HCT116 (cell line): Measurements from ENCODE around the gene DDX54. TPM values are rescaled to one million over a fixed set of nuclear protein-coding genes. Genes with fewer than 3 reads are reported as not detected.
A peak's percentile ranks its signal among the peaks of the same experiment; 100 is the strongest.

Source experiments
- ATAC-seq: fragments of 200-7000 bp; cut with Tn5 transposase; 2 replicates; pipeline ENCODE4 v1.9.1; 2020; ENCODE audit warnings: mild to moderate bottlenecking, moderate library complexity
- BruUV-seq: library from RNA; stranded (reverse); fragments of 400-500 nt; replicated peaks from 2 replicates; lab custom pipeline; 2021; lab: Mats Ljungman, UMichigan
- CTCF ChIA-PET: fragments of 300-600 bp; sonication (Branson Sonifier 250); formaldehyde crosslinking; loops from one replicate; lab custom pipeline; 2021; ENCODE audit warnings: antibody characterized with exemption; lab: Charles Lee
- POLR2A ChIA-PET: fragments of 300-600, 350-600 bp; sonication (Branson Sonifier 250); formaldehyde crosslinking; loops from one replicate; lab custom pipeline; 2021; ENCODE audit warnings: antibody characterized with exemption; lab: Charles Lee
- RAD21 ChIA-PET, 2 experiments: fragments of 300-600 bp; sonication (Branson Sonifier 250); formaldehyde crosslinking; loops; one replicate each; lab custom pipeline; 2023; ENCODE audit warnings: low total read pairs in 2 of 2; ENCODE audit not compliant: uncharacterized antibody in 2 of 2, unreplicated experiment in 2 of 2, low non-redundant PET in 1 of 2; lab: Charles Lee
- DNase-seq: peaks from one replicate; pipeline ENCODE4 v3.0.0-alpha.2; 2010; ENCODE audit warnings: low read depth, low spot score
- H2AFZ ChIP-seq: fragments of 200-600 bp; shearing (Covaris generic), sonication (generic); 2 replicates; pipeline ENCODE4 v1.6.1; 2017; ENCODE audit warnings: low read depth, mixed run types, mixed read lengths, antibody characterized with exemption, low read length; ENCODE audit not compliant: poor library complexity, severe bottlenecking
- H3K27ac ChIP-seq: 2 replicates; pipeline ENCODE4 v1.5.1; 2012; ENCODE audit warnings: low read depth, low read length
- H3K27me3 ChIP-seq: fragments of 200-600 bp; sonication (generic); 2 replicates; pipeline ENCODE4 v1.6.1; 2016; ENCODE audit warnings: mixed run types, low read length, mixed read lengths; ENCODE audit not compliant: insufficient read depth
- H3K36me3 ChIP-seq, 2 experiments: fragments of 200-500 bp in 1 of 2; fragments of 200-600 bp in 1 of 2; sonication (Bioruptor generic) in 1 of 2; sonication (generic) in 1 of 2; 2 replicates each; pipeline versions ENCODE4 v1.5.1 to v1.6.1; 2014 to 2016; ENCODE audit warnings: low read length in 2 of 2, inconsistent platforms in 1 of 2, mixed read lengths in 1 of 2, mixed run types in 1 of 2; ENCODE audit not compliant: insufficient read depth in 2 of 2, control insufficient read depth in 1 of 2
- H3K4me1 ChIP-seq, 2 experiments: fragments of 200-600 bp in 1 of 2; sonication (generic) in 1 of 2; 2 replicates each; pipeline versions ENCODE4 v1.5.1 to v1.6.1; 2012 to 2017; ENCODE audit warnings: low read length in 2 of 2, inconsistent platforms in 1 of 2, mild to moderate bottlenecking in 1 of 2, mixed read lengths in 1 of 2, mixed run types in 1 of 2, moderate library complexity in 1 of 2; ENCODE audit not compliant: insufficient read depth in 2 of 2, control insufficient read depth in 1 of 2
- H3K4me2 ChIP-seq: fragments of 200-600 bp; sonication (generic); 2 replicates; pipeline ENCODE4 v1.6.1; 2017; ENCODE audit warnings: mixed run types, low read length, mixed read lengths
- H3K4me3 ChIP-seq, 2 experiments: fragments of 200-600 bp in 1 of 2; sonication (generic) in 1 of 2; replicated peaks in 1 of 2; 2 replicates each; pipeline ENCODE4 v1.5.1; 2011 to 2016; ENCODE audit warnings: low read length in 2 of 2, control low read depth in 1 of 2, low read depth in 1 of 2, mild to moderate bottlenecking in 1 of 2, mixed read lengths in 1 of 2, mixed run types in 1 of 2
- H3K79me2 ChIP-seq: fragments of 200-600 bp; sonication (generic); 2 replicates; pipeline ENCODE4 v1.6.1; 2017; ENCODE audit warnings: mild to moderate bottlenecking, mixed run types, low read length, moderate library complexity, mixed read lengths; ENCODE audit not compliant: insufficient read depth
- H3K9ac ChIP-seq: fragments of 200-600 bp; sonication (generic); 2 replicates; pipeline ENCODE4 v1.6.1; 2016; ENCODE audit warnings: low read length, mixed read lengths
- H3K9me2 ChIP-seq: fragments of 200-600 bp; sonication (generic), shearing (Covaris generic); 2 replicates; pipeline ENCODE4 v1.6.1; 2017; ENCODE audit warnings: mixed run types, mild to moderate bottlenecking, moderate library complexity; ENCODE audit not compliant: insufficient read depth
- H3K9me3 ChIP-seq, 2 experiments: fragments of 200-500 bp in 1 of 2; fragments of 200-600 bp in 1 of 2; sonication (Bioruptor generic) in 1 of 2; sonication (generic) in 1 of 2; 2 replicates each; pipeline ENCODE4 v1.6.1; 2014 to 2017; ENCODE audit warnings: low read length in 2 of 2, mixed read lengths in 2 of 2, inconsistent platforms in 1 of 2, low read depth in 1 of 2, mild to moderate bottlenecking in 1 of 2, mixed run types in 1 of 2, moderate library complexity in 1 of 2; ENCODE audit not compliant: control insufficient read depth in 1 of 2, insufficient read depth in 1 of 2
- H4K20me1 ChIP-seq: fragments of 200-600 bp; sonication (generic), shearing (Covaris generic); 2 replicates; pipeline ENCODE4 v1.6.1; 2017; ENCODE audit warnings: mixed run types, mild to moderate bottlenecking, moderate library complexity; ENCODE audit not compliant: insufficient read depth
- CEBPB ChIP-seq: IDR thresholded peaks from 2 replicates; pipeline ENCODE4 v1.6.1; 2012; ENCODE audit warnings: low read depth
- EZH2phosphoT487 ChIP-seq: fragments of 200-600 bp; IDR thresholded peaks from 2 replicates; pipeline ENCODE4 v1.6.1; 2018; ENCODE audit warnings: antibody characterized with exemption, borderline replicate concordance
- FOSL1 ChIP-seq: IDR thresholded peaks from 2 replicates; pipeline ENCODE4 v1.6.1; 2012; ENCODE audit warnings: low read depth
- JUND ChIP-seq: IDR thresholded peaks from 2 replicates; pipeline ENCODE4 v1.6.1; 2012
- SP1 ChIP-seq: IDR thresholded peaks from 2 replicates; pipeline ENCODE4 v1.6.1; 2012; ENCODE audit warnings: low read depth
- SRF ChIP-seq: IDR thresholded peaks from 2 replicates; pipeline ENCODE4 v1.6.1; 2012; ENCODE audit warnings: low read depth
- YY1 ChIP-seq: IDR thresholded peaks from 2 replicates; pipeline ENCODE4 v1.6.1; 2011; ENCODE audit warnings: low read length, low read depth, moderate library complexity, mild to moderate bottlenecking; ENCODE audit not compliant: insufficient replicate concordance; ENCODE audit errors: extremely low read depth
- ZFX ChIP-seq: fragments of 450-650 bp; IDR thresholded peaks from 2 replicates; pipeline ENCODE4 v1.6.1; 2017
- ZNF274 ChIP-seq: fragments of 200-500 bp; sonication (Bioruptor generic); IDR thresholded peaks from 2 replicates; pipeline ENCODE4 v1.6.1; 2014; ENCODE audit warnings: mild to moderate bottlenecking, low read depth, low read length, inconsistent platforms
- intact Hi-C: fragments of 100-400 bp; cut with micrococcal nuclease; formaldehyde crosslinking; loops from 2 replicates; pipeline ENCODE4 v1.10.0; 2022
- total RNA-seq: library from RNA; stranded (reverse); gene quantifications from one replicate; pipeline ENCODE4 v1.2.1, GENCODE V29; 2021; ENCODE audit not compliant: unreplicated experiment
- TF ChIP-seq, protein P1 (sequence below), 3 experiments: fragments of 200-600 bp in 1 of 3; sonication (generic) in 1 of 3; IDR thresholded peaks in 2 of 3; conservative IDR thresholded peaks in 1 of 3; 2 replicates each; pipeline ENCODE4 v1.5.1; 2012 to 2017; ENCODE audit warnings: low read depth in 2 of 3, low read length in 2 of 3, antibody characterized with exemption in 1 of 3, borderline replicate concordance in 1 of 3, control low read depth in 1 of 3, mild to moderate bottlenecking in 1 of 3, mixed read lengths in 1 of 3, mixed run types in 1 of 3, moderate library complexity in 1 of 3; ENCODE audit not compliant: insufficient read depth in 1 of 3
- TF ChIP-seq, protein P2 (sequence below): IDR thresholded peaks from 2 replicates; pipeline ENCODE4 v1.6.1; 2012; ENCODE audit warnings: low read depth

DDX54 gene
- total RNA-seq, 1 experiment from 2014 or later = 110 TPM

DNA sequence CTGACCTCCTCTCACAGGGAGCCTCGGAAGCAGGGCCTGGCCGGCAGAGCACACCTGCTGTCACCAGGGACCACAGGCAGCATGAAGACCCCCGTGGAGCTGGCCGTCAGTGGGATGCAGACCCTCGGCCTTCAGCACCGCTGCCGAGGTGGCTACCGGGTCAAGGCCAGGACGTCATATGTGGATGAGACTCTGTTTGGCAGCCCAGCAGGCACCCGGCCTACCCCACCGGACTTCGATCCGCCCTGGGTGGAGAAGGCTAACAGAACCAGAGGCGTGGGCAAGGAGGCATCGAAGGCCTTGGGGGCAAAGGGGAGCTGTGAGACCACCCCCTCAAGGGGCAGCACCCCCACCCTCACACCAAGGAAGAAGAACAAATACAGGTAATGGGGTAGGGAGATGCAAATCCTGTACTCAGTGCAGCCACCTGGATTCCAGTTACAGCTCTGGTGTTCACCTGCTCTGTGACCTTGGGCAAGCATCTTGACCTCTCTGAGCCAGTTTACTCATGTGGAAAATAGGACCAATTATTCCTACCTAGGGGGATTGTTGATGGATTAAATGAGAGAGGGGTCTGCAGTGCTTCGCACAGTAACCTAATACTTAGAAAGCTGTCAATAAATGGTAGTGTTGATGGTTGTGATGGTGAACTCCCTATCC is 1.5 kb upstream of the DDX54 start:
- ATAC-seq (no peak), DNase-seq (no peak)
- Histone ChIP-seq H3K4me3 (peak overlapping the region; percentile 87 to 89), H3K4me1 (peaks cover 18 to 57% of the 10 kb centered on the region in 2 experiments), H3K4me2 (peak overlapping the region; percentile 83), H4K20me1 (no peaks in the 10 kb centered on the region; the same call in 1 of the 2 replicates), H3K36me3 (peaks cover 3 to 26% of the 10 kb centered on the region in 2 experiments; a peak in 2 of 4 replicates), H3K9me3 (no peaks in the 10 kb centered on the region), H2AFZ (no peak overlapping the region), H3K9ac (peak overlapping the region; percentile 100), H3K27ac (0 out of 2 replicates have a peak overlapping the region, but pooled peaks have one; percentile 95), H3K9me2 (no peaks in the 10 kb centered on the region), H3K79me2 (peaks cover 61% of the 10 kb centered on the region), H3K27me3 (no peaks in the 10 kb centered on the region)
- TF ChIP-seq CEBPB (no peak), SRF (no peak), SP1 (no peak), JUND (no peak), YY1 (no peak), EZH2phosphoT487 (no peak), ZFX (no peak), ZNF274 (no peak), FOSL1 (no peak)
- TF ChIP-seq, protein P1, sequence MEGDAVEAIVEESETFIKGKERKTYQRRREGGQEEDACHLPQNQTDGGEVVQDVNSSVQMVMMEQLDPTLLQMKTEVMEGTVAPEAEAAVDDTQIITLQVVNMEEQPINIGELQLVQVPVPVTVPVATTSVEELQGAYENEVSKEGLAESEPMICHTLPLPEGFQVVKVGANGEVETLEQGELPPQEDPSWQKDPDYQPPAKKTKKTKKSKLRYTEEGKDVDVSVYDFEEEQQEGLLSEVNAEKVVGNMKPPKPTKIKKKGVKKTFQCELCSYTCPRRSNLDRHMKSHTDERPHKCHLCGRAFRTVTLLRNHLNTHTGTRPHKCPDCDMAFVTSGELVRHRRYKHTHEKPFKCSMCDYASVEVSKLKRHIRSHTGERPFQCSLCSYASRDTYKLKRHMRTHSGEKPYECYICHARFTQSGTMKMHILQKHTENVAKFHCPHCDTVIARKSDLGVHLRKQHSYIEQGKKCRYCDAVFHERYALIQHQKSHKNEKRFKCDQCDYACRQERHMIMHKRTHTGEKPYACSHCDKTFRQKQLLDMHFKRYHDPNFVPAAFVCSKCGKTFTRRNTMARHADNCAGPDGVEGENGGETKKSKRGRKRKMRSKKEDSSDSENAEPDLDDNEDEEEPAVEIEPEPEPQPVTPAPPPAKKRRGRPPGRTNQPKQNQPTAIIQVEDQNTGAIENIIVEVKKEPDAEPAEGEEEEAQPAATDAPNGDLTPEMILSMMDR (IDR thresholded peaks at IDR 0.05 in 2 of 3, conservative IDR thresholded peaks at IDR 0.05 in 1 of 3; ENCODE audit: borderline replicate concordance in 1 of 3, insufficient read depth in 1 of 3, low read depth in 2 of 3, low read length in 2 of 3) = no peak
- TF ChIP-seq, protein P2, sequence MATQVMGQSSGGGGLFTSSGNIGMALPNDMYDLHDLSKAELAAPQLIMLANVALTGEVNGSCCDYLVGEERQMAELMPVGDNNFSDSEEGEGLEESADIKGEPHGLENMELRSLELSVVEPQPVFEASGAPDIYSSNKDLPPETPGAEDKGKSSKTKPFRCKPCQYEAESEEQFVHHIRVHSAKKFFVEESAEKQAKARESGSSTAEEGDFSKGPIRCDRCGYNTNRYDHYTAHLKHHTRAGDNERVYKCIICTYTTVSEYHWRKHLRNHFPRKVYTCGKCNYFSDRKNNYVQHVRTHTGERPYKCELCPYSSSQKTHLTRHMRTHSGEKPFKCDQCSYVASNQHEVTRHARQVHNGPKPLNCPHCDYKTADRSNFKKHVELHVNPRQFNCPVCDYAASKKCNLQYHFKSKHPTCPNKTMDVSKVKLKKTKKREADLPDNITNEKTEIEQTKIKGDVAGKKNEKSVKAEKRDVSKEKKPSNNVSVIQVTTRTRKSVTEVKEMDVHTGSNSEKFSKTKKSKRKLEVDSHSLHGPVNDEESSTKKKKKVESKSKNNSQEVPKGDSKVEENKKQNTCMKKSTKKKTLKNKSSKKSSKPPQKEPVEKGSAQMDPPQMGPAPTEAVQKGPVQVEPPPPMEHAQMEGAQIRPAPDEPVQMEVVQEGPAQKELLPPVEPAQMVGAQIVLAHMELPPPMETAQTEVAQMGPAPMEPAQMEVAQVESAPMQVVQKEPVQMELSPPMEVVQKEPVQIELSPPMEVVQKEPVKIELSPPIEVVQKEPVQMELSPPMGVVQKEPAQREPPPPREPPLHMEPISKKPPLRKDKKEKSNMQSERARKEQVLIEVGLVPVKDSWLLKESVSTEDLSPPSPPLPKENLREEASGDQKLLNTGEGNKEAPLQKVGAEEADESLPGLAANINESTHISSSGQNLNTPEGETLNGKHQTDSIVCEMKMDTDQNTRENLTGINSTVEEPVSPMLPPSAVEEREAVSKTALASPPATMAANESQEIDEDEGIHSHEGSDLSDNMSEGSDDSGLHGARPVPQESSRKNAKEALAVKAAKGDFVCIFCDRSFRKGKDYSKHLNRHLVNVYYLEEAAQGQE = no peak
- CTCF ChIA-PET = no interaction called here
- POLR2A ChIA-PET = interaction anchor here (2.5 kb wide), 1 partner anchor 8 kb away, joined by 15 read pairs; no protein-coding TSS in a partner anchor
- intact Hi-C loops = no loop called here
- BruUV-seq = no TSS peak
- RAD21 ChIA-PET = no interaction called here
